CD1c-positive myeloid dendritic cell (primary cell): ENCODE results near the gene CSK.

Experiments used
- DNase-seq: peaks from one replicate; pipeline ENCODE4 v3.0.0-alpha.2; 2016; ENCODE audit errors: extremely low spot score

CSK gene

DNA sequence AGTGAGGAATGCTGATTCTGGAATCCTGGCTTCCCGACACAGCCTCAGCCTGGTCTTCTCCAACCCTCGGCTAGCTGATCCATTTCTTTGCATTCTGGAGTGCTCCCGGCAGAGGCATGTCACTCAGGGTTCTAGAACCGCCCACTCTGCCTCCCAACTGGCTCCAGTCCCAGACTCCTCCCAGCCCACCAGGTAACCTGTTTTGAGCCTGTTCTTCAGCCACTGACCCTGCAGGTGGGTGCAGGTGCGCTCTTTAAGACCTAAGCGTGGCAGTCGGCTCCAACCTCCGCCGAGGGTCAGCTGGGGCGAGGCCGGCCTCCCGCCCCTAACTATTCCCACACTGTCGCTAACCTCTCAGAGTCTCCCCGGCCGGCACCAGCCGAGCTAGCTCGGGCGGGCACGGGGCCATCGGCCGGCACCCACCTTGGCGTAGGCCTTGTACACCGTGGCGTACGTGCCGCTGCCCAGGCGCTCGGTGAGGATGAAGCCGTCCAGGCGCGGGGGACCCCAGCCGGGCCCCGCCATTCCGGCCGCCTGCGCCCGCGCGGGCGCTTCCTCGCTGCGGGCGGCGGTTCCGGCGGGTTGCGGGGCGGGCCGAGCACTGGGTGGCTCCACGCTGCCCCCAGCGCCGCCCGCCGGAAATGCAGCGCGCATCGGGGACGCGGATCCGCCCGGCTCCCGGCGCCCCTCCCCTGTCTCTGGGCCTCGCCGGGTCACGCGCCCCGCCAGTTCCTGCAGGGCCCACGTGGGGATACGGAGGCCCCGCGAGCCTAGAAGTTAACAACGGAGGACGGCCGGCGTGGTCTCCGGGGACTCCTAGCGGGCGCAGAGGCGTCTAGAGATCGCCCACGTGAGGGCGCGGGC lies 60.9 kb downstream of the CSK start, which contains the start of gene ULK3:
Gene ULK3, minus strand, starts transcription at position 576 of the 864 bp plus-strand sequence. Its CDS starts 51 bp downstream, at position 525.
- peak; percentile 97 for DNase-seq

DNA sequence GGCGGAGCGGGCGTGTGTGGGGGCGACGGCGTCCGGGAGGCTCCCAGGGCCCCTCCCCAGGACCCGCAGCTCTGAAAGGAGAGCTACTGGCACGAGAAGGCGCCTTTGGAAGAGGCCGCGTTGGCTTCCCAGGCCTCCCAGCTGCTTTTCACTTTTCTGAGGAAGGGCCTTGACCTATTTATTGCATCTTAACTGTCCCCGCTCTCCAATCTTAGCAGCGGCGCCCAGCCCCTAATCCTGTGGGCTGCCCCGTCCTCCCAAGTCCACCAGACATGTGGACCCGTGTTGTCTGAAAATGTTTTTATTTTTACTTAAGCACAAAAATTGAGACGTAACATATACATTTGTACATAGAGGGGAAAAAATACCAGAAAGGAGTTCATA lies 61.6 kb downstream of the CSK start:
- DNase-seq, result no peak

DNA sequence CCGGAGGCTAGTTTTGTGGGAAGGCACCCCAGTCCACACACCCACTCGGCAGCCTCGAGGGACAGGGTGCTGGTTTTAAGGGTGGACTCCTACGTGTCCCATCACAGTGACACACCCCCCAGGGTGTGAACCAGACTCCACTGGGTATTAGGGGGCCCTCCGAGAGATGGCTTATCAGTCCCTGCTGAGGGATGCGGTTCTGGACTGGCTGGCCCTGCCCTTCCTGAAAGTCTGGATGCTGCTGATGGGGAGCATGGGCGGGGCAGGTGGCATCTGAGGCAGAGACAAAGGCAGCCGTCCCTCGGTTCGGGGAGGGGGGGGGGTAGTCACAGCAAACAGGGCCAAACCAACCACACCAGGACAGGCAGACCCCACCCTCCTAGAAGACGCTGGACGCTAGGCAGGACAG lies 62.0 kb downstream of the CSK start:
- DNase-seq, result no peak

DNA sequence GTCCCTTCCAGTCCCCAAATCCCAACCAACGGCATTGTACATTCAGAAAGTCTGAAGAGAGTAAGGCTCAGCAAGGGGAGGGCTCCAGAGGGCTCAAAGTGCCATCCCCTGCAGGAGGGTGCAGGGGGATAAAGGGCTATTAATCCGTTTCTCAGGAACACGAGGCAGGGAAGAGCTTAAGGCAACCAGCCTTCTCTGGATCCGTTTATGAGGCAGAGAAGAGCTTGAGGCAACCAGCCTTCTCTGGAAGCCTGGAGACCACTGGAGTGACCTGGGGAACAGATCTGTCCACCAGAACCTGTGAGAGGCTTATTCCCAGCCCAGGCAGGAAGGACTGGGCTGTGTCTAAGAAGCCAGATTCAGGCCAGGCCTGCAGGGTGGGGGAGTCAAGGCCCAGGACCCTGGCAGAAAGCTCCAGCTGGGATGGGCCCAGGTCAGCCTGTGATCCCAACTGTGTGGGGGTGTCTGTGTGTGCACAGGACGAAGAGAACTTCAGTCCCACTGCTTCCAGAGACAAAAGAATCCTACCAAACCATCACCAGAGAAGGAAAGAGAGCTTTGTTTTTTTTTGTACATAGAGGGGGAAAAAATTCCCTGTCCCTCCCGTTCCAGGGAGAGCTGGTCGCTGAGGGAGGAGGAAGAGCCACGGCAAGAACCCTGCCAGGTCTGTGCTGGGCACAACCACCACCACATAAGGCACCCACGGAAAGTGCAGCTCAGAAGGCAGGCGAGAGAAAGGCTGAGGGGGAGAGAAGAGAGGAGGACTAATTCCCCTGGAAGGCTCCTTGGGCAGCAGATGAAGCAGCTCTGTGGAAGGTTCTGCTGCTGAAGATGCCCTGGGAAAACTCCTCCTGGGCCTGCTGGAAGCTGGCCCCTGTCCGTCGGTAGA lies 62.7 kb downstream of the CSK start:
- DNase-seq, result no peak

DNA sequence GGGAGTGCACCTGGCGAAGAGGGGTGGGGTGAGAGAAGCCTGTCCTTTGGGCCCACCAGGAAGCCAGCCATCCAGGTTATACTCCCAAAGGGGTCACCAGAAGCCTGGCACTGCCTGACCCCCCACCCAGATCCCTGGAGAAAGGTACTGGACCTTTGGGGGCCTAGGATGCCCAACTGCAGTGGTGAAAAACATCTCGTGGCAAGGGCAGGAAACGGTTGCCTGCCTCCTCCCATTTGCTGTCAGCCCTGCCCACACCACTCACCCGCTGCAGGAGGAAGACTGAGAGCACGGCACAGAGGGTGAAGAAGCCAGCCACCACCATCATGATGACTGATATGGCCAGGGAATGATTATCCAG lies 63.3 kb downstream of the CSK start:
- DNase-seq, result no peak

DNA sequence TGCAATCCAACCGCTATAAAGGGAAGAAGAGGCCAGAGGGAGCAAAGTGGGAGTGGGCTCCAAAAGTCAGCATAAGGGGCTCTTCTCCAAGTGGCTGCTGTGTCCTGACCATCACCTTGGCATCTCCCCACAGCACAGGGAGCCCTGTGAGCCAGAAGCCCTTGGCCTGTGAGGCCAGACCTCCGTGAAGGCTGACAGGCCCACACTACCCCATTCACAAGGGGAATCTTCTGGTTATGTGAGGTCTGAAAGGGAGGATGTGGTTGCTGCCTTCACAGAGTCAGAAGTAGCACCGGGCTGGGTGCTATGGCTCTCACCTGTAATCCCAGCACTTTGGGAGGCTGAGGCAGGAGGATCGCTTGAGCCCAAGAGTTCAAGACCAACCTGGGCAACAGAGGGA lies 63.7 kb downstream of the CSK start:
- DNase-seq, result no peak

DNA sequence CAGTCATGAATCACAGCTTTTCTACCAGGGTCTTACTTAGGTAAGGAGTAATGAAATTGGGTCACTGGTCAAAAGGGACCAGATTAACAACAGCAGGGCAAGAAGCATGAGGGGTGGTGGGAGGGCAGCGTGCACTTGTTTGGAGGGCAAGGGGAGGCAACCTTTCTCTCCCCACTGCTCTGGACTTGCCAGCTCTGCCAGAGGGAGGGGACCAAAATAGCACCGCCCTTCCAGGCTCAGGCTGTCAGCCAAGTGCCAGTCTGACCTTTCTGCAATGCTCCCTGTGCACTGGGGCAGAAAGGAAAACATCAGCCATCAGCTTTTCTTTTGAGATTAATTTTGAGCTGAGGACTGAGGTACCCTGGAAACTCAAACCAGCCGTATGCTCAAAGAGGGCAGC lies 65.6 kb downstream of the CSK start:
- DNase-seq, result no peak

DNA sequence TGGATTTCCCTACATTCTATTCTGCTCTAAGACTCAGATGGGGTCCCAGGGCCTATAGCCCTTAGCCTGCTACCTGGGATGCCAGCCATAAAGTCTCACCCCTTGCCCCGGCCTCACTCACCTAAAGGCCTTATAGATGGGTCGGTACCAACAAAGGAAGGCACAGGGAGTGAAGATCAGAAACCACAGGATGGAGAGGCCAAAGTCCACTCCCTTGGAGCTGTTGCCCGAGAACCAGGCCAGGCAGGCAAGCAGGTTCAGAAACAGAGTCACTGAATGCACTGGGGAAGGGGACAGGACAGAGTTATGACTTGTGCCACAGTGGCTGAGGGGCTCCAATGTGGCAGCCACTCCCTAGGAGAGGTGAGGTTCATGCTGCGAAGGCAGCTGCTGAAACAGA lies 68.5 kb downstream of the CSK start:
- DNase-seq, result no peak

DNA sequence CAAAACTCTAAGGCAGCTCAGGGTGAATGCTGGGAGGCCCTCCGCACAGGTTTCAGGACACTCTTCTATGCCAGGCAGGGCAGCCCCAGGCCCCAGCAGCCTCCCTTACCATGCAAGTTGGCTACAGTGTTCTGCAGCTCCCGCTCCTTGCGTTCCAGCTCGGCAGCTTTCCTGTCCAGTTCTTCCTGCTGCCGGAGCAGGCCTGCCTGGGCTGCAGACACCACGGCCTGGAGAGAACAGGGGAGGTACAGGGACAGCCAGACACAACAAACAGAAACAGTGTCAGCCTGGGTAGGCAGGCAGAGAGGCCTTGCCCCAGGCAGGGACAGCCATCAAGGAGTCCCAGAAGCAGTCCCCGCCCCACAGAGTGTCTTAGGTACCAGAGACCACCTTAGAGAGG lies 70.1 kb downstream of the CSK start:
- no peak for DNase-seq
